ENCODE data around the gene DRGX.

Gene DRGX

GRCh38 chr10:49338604-49339003 lies 57.3 kb downstream of the DRGX start:
- DNase-seq (ENCODE audit: low read depth in 3 of 3), result no peak

- DNase-seq (ENCODE audit: low read depth in 3 of 3), result no peak
These were observed 60.4 kb downstream of the DRGX start for GRCh38 chr10:49335364-49335972.

GRCh38 chr10:49334964-49335363 lies 60.9 kb downstream of the DRGX start:
- no peak for DNase-seq (ENCODE audit: low read depth in 3 of 3)

DNA sequence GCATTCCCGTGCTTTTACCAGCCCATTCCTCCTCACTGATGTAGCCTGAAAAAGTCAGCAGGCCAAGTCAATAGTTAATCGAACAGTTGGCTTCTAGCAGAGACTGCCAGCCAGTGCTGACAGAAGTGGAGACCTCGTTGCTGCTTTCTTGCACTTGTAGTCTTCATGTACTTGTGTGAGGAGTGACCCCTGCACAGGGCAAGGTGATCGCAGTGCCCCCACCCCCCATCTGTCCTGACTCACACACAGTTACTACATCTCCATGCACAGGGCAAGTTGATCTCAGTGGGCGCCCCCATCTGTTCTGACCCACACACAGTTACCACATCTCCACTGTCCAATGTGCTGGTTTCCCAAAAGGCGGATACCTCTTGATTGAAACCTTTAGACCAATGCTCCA lies 62.7 kb downstream of the DRGX start:
- DNase-seq (ENCODE audit: low read depth in 3 of 3), result no peak

- DNase-seq (ENCODE audit: low read depth in 3 of 3), result no peak
These were observed 63.1 kb downstream of the DRGX start for GRCh38 chr10:49332768-49333167.

GRCh38 chr10:49332333-49332732 lies 63.6 kb downstream of the DRGX start:
- DNase-seq (ENCODE audit: low read depth in 3 of 3), result no peak

- DNase-seq (ENCODE audit: low read depth in 3 of 3), result no peak
These were observed 64.5 kb downstream of the DRGX start for GRCh38 chr10:49331431-49331830.

DNA sequence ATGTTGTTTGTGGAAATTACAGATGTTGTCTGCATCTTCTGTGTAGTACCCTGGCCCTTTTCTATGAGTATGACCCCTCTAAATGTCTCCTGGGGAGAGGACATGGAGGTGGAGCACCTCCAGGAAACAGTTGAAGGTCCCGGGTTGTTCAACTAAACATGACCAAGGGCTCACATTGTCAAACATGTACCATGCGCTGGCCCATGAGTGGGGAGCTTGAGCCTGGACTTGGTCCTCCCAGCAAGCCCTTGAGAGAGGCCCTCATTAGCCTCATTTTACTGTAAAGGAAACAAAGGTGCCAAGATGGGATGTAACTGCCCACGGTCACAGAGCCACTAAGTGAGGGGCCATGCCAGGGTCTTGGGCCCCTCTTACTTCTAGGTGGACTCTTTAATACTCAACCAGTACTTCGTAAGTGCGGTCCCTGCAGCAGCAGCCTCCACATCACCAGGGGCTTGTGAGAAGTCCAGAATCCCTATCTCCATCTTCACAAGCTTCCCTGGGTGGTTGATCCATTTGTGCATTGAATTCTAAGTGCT lies 65.7 kb downstream of the DRGX start:
- no peak for DNase-seq (ENCODE audit: low read depth in 3 of 3)

DNA sequence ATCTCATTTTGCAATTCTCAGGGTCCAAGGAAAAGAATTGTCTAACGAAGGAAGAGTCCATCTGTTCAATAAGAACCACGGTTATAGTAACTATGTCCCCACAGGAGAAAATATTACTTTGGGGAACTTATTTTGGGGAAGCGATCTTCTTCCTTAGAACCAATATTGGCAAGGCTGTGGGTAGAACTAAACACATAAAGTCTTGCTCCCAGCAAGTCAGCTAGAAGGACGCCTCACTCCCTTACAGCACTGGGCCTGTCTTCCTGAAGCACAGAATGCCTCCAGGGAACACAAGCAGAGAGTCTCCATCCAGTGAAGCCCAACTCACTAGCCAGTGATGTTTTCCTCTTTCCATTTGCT lies 66.8 kb downstream of the DRGX start:
- no peak for DNase-seq (ENCODE audit: low read depth in 3 of 3)

DNA sequence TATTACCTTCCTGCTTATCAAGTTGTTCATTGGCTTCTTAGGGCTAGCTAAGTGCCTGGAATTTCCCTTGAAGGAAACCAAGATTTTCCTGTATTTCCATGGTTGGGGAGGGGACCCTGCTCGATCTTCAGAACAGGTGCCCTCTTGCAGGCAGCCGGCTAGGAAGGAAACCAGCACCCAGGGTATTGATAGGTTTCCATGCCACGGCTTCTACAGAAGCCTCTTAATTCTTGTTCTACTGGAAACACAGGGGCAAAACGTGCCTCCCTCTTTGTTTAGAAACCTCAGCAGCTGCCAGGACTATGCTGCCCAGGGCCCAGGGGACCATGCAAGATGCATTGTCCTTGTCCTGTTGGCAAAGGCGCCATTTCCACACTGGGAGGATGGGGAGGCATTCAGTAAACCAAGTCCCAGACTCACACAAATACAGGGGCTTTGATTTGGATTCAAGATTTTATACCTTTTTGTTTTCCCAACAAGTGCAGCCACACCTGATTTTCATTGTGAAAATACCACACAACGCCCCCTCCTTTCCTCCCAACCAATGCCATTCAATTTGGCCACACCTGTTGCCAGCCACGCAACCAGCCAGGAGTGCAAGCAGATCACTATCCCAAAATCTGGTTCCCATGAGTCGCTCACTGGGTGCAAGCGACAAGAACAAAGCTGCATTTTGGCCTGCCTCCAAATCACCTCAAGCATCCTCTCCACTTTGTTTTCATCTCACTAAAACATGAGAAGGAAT lies 67.3 kb downstream of the DRGX start:
- DNase-seq (ENCODE audit: low read depth in 3 of 3), result no peak

DNA sequence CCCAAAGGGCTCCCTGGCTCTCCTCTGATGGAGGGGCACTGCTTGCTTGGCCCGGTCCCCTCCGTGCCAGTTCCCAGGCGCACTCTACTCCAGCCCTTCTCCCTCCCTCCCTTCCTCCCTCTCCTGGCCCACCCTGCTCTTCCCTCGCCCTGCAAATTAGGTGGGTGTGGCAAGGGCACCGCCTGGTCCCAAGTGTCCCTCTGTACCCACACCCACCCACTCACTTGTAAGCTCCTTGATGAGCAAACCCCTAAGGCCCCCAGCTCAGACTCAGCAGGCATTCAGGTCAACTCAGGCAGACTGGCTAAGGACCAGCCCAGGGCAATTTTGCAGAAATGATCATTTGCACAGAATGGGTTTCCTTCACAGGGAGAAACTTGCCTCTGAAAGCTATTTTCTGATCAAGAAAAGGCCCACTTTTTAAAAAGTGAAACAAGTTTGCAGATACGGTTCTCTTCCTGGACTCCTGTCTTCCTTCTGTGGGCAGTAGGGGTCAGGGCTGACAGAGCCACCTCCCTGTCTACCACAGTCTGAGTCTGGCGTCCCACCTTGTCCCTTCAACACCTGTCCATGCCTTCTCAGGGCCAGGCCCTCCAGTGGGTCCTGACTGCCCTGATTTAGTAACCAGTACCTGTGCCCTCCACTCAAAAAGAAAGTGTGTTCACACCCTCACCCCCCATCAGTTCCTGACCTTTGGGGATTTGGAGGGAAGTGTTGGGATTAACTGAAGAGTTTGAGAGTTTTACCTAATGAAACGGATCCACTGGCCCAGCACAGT lies 68.7 kb downstream of the DRGX start:
- DNase-seq (ENCODE audit: low read depth in 3 of 3), result no peak

DNA sequence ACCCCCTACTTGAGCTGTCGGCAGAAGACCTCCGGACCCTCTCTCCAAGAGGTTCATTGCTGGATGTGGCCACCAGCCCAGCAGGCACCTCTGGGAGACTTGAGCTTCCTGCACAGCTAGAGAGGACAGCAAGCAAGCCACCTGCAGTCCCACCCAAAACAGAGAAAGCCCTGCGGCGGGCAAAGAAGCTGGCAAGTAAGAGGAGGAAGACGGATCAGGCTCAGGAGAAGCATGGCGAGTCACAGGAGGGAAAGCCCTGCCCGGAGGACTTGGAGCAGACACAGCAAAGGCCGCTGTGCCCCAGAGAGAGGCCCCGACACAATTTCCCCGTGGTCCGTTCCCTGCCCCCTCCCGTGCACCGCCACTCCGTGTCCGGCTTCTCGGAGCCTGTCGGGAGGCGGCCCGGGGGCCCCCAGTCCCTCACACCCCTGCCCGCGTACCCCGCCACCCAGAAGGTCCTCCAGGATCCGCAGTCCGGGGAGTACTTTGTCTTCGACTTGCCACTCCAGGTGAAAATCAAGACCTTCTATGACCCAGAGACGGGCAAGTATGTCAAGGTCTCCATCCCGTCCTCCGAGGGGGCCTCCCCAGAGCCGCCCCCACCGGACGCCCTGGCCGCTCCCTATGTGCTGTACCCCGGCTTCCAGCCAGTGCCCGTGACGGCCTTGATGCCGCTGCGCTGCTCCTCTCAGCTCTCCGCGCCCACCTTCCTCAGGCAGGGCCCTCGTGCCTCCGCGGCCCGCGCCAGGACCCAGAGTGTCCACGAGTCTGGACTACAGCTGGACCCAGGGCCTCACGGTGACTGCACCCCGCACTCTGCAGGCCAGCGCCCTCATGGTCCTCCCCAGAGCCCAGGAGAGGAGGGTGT lies 69.7 kb downstream of the DRGX start:
- no peak for DNase-seq (ENCODE audit: low read depth in 3 of 3)

DNA sequence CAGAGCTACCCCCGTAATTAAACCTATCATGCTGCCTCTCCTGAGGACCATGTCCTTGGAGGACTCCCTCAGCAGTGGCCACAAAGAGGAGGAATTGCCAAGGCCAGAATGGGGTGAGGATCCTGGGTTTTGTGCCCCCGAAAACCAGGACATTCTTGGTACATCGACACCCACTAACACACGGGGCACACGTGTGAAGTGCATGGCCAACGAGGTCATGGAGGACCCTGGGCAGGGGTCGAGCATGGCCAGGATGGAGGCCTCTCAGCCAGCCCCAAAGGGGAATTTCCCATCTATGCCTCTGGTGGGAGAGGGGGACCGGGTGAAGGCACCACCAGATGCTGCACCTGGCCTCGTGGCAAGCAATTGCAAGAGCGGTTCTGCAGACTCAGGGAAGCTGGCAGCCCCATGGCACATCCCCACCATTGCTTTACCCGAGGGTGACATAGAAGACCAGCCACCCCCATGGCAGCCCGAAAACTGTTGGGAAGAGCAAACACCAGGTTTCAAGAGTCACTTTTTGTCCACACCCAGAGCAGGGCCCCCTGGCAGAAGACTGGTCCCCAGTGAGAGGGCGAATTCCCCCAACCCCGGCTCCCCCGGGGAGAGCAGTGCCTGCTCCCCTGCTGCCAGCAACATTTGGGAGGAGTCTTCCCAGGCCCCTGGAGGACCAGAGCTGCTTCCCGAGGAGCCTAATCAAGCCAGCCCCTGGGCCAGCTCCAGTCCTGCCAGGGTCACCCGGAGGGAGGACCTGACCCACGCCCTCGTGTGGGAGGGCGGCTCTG lies 70.6 kb downstream of the DRGX start:
- no peak for DNase-seq (ENCODE audit: low read depth in 3 of 3)

DNA sequence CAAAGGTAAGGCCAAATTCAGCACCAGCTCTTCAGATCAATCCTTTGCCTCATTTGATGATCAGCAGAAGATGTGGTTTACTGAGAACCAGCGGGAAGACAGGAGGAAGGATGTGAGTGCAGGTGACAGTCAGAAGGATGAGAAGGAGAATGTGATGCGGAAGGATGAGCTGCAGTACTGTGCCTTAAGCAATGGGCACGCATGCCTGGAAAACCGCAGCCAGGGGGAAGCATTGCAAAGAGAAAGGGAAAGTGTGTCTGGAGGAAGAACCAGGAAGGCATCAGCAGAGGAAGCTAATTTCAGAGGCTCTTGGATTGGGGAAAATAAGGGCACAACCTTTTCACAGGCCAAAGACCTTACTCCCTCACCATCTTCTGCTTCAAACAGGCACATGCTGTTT lies 71.2 kb downstream of the DRGX start:
- DNase-seq (ENCODE audit: low read depth in 3 of 3), result no peak

GRCh38 chr10:49323896-49324270 lies 72.0 kb downstream of the DRGX start:
- no peak for DNase-seq (ENCODE audit: low read depth in 3 of 3)

- no peak for DNase-seq (ENCODE audit: low read depth in 3 of 3)
These were observed 72.6 kb downstream of the DRGX start for GRCh38 chr10:49323171-49323895.

DNA sequence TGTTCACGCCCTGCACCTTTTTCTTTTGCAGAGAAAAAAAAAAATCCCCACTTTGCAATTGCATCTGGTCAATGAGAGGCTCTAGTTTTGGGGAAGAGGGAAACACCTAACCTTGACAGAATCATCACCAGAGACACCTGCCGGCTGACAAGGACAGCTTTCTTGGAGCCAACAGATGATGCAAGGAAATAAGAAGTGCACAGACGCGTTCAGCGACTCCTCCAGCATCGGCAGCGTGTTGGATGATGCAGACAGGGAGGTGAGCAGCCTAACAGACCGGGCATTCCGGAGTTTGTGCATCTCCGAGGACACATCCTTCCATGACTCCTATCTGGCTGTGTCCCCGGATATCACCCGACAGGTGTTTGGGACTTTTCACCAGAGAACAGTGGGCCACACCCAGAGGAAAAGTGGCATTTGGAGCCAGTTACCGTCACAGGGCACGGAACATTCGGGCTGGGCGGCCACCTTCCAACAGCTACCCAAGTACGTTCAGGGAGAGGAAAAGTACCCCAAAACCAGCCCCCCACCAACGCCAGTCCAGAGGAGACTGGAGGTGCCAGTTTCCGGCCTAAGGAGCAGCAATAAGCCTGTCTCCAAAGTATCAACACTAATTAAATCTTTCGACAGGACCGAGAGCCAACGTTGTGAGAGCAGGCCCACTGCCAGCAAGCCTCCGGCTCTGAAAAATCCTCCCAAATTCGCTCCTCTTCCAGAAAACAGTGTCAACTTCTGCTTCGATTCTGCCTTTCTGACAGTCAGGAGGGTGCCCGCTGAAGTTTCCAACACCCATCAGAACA lies 73.3 kb downstream of the DRGX start:
- no peak for DNase-seq (ENCODE audit: low read depth in 3 of 3)

DNA sequence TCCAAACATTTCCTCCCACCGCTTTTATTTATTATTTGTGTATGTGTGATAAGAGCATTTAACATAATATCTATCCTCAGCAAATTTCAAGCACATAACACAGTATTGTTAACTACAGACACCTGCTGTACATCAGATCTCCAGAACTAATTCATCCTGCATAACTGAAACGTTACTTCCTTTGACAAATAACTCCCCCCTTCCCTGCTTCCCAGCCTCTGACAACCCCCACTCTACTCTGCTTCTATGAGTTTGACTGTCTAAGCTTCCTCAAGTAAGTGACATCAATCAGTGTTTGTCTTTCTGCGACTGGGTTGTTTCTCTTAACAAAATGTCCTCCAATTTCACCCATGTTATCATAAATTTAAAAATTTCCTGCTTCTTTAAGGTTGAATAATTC lies 74.9 kb downstream of the DRGX start:
- no peak for DNase-seq (ENCODE audit: low read depth in 3 of 3)

- no peak for DNase-seq (ENCODE audit: low read depth in 3 of 3)
These were observed 75.7 kb downstream of the DRGX start for GRCh38 chr10:49320191-49320590.

DNA sequence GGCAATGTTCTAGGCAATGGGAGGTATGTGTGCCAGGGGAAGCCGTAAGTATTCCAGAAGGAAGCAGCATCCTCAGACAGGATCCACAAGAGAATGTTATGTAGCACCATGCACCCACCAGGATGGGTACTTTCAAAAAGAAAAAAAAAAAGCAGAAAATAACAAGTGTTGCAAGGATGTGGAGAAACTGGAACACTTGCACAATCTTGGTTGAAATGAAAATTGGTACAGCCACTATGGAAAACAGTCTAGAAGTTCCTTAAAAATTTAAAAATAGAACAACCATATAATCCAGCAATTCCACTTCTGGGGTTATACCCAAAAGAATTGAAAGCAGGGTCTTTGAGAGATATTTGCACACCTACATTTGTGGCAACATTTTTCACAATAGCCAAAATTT lies 76.7 kb downstream of the DRGX start:
- no peak for DNase-seq (ENCODE audit: low read depth in 3 of 3)

Data from stimulated activated CD4-positive, alpha-beta T cell treated with anti-CD3 and anti-CD28 coated beads, TNF-alpha, amount 100 ng/mL, for 24 hours (primary cell).